IPS-20b (cell line): ENCODE measurements around the gene IL13RA1.
"Not testable (repeated sequence)": the region's sequence is repeated elsewhere in the genome, so short reads cannot be mapped to it uniquely, and the experiment has no call there.

ENCODE experiments used
- H3K27ac ChIP-seq: one replicate; pipeline ENCODE4 v1.5.1; 2013; ENCODE audit warnings: low read length
- H3K27me3 ChIP-seq: 2 replicates; pipeline ENCODE4 v1.6.1; 2013; ENCODE audit warnings: mild to moderate bottlenecking, low read length, inconsistent platforms; ENCODE audit not compliant: insufficient read depth
- H3K36me3 ChIP-seq: 2 replicates; pipeline ENCODE4 v1.6.1; 2013; ENCODE audit warnings: low read depth, mild to moderate bottlenecking, inconsistent platforms, low read length, moderate library complexity; ENCODE audit not compliant: insufficient read depth
- H3K4me1 ChIP-seq: 2 replicates; pipeline ENCODE4 v1.6.1; 2013; ENCODE audit warnings: mild to moderate bottlenecking, control low read depth, inconsistent platforms, low read length, moderate library complexity; ENCODE audit not compliant: insufficient read depth
- H3K4me3 ChIP-seq: 2 replicates; pipeline ENCODE4 v1.5.1; 2013; ENCODE audit warnings: mild to moderate bottlenecking, low read length, inconsistent platforms
- H3K9ac ChIP-seq: 2 replicates; pipeline ENCODE4 v1.6.1; 2013; ENCODE audit warnings: low read depth, mild to moderate bottlenecking, inconsistent platforms, low read length, moderate library complexity
- H3K9me3 ChIP-seq: 2 replicates; pipeline ENCODE4 v1.6.1; 2013; ENCODE audit warnings: mild to moderate bottlenecking, low read depth, low read length, inconsistent platforms; ENCODE audit not compliant: insufficient read depth

IL13RA1 gene

GRCh38 chrX:118795528-118796280, 68.3 kb downstream of the IL13RA1 start:
- H3K27me3 ChIP-seq = no peaks in the 10 kb centered on the region
- no peak overlapping the region for H3K27ac ChIP-seq
- no peak overlapping the region for H3K9ac ChIP-seq
- no peak overlapping the region for H3K4me3 ChIP-seq
- no peaks in the 10 kb centered on the region for H3K36me3 ChIP-seq
- H3K4me1 ChIP-seq = peaks cover 3% of the 10 kb centered on the region; the same call in 1 of the 2 replicates
- H3K9me3 ChIP-seq = no peaks in the 10 kb centered on the region

DNA sequence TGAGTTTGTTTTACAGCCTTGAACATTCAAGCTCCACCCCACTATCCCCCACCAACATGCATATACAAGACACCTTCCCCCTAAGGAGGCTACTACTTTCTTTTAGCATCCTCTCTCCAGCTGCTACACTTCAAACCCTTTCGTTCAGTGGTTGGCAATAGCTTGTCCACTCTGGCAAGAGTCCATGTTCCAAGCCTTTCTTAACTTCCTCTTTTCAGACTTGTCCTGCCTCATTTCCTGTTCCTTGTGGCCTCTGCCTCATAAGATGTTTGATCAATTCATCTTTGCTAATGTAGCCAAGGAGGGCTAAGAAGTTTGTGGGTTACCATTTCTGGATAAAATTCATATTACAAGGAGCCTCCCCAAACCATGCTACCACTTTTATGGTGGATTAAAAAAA, 75.5 kb downstream of the IL13RA1 start:
- H3K4me1 ChIP-seq = no peaks in the 10 kb centered on the region
- H3K9ac ChIP-seq = no peak overlapping the region
- H3K36me3 ChIP-seq = no peaks in the 10 kb centered on the region
- H3K4me3 ChIP-seq = no peak overlapping the region
- H3K9me3 ChIP-seq = no peaks in the 10 kb centered on the region; the same call in 1 of the 2 replicates
- no peaks in the 10 kb centered on the region for H3K27me3 ChIP-seq
- no peak overlapping the region for H3K27ac ChIP-seq

DNA sequence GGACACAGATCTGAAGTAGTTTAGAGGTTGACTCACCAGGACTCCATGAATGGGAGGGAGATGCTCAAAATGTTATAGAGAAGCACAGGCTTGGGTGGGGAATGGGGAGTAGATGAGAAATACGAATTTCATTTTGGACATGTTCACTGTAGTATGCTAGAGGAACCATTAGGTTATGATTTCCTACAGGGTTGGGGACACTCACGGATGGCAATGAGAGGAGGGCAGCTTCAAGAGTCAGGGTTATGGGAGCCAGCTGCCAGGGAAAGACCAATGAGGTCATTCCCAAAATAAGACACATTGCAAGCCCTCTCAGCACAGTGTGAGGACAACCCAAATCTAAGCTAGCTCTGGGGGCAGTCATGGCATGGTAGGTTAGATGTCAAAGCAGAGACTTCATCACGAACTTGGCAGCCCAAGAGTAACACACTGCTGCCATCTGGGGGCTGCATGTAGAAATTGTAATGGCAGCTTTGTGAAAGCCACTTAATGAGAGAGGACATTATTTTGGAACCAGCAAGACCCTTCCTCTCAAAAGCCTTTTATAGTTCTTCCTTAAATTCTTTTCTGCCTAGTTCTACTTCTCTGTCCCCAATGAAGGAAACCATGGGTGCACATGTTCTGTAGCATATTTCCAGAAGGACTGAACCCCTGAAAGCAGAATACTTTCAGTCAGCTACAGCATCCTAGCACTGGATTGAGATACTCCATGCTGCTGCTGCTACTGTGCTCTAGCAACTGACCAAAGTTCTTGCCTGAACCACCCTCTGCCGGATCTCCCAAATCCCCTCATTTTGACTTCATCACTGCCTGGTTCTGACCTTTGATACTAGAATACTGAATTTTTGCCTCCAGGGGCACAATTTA, 80.0 kb downstream of the IL13RA1 start:
- Histone ChIP-seq H3K36me3 (no peaks in the 10 kb centered on the region), H3K9ac (no peak overlapping the region), H3K27me3 (no peaks in the 10 kb centered on the region), H3K4me3 (no peak overlapping the region), H3K4me1 (no peaks in the 10 kb centered on the region), H3K27ac (no peak overlapping the region), H3K9me3 (no peaks in the 10 kb centered on the region; the same call in 1 of the 2 replicates)

DNA sequence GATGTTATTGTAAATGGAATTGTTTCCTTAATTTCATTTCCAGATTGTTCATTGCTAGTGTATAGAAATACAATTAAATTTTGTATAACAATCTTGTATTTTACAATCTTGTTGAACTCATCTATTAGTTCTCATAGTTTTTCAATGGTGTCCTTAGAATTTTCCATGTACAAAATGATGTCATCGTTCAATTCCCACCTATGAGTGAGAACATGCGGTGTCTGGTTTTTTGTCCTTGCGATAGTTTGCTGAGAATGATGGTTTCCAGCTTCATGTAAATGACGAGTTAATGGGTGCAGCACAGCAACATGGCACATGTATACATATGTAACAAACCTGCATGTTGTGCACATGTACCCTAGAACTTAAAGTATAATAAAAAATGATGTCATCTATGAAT, 89.9 kb downstream of the IL13RA1 start:
- H3K27ac ChIP-seq, H3K9ac ChIP-seq, H3K9me3 ChIP-seq, H3K4me3 ChIP-seq, H3K36me3 ChIP-seq, H3K4me1 ChIP-seq: not testable (repeated sequence)
- H3K27me3 ChIP-seq = peaks cover 20% of the 10 kb centered on the region

GRCh38 chrX:118823263-118824172, 96.1 kb downstream of the IL13RA1 start, which contains the start of gene ZCCHC12:
TSS of gene ZCCHC12 (plus strand) at chrX:118823824. CDS start at chrX:118825245, 1,421 bp downstream.
- no peak within 1 kb of the TSS for H3K9ac ChIP-seq
- peak within 1 kb of the TSS; percentile 57; the same call in 1 of the 2 replicates for H3K4me3 ChIP-seq
- H3K9me3 ChIP-seq = no peaks in the 10 kb centered on the region
- H3K27me3 ChIP-seq = peaks cover 81% of the 10 kb centered on the region
- H3K4me1 ChIP-seq = peaks cover 5% of the 10 kb centered on the region; the same call in 1 of the 2 replicates
- H3K36me3 ChIP-seq = no peaks in the 10 kb centered on the region
- no peak within 1 kb of the TSS for H3K27ac ChIP-seq

DNA sequence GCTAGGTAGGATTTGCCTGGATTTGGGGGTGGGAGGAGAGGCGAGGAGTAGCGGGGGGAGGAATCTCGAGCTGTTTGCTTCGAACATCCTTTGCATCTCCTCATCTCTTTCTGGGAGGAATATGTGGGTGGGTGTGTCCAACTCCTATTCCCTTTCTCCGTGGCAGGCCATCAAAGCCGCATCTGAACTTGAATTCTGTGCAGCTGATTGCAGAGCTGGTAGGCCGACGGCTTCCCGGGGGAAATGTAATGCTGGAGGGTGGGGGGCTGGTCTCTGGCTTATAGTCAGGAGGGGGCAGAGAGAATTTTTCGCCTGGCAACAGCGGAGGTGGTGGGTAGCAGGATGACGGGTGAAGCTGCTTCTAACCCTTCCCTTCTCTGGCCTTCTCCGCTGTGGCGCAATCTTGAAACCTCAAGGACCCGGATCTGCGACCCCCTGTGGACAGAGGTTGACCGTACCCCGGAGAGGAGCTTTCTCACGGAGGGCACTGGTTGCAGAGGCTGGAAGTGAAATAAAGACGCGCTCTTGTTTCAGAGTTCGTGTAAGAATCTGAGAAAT, 96.8 kb downstream of the IL13RA1 start:
- Histone ChIP-seq H3K4me1 (peaks cover 5% of the 10 kb centered on the region; the same call in 1 of the 2 replicates), H3K9ac (no peak overlapping the region), H3K27me3 (peaks cover 88% of the 10 kb centered on the region), H3K36me3 (no peaks in the 10 kb centered on the region), H3K9me3 (no peaks in the 10 kb centered on the region), H3K4me3 (peak overlapping the region; percentile 57; the same call in 1 of the 2 replicates), H3K27ac (no peak overlapping the region)

DNA sequence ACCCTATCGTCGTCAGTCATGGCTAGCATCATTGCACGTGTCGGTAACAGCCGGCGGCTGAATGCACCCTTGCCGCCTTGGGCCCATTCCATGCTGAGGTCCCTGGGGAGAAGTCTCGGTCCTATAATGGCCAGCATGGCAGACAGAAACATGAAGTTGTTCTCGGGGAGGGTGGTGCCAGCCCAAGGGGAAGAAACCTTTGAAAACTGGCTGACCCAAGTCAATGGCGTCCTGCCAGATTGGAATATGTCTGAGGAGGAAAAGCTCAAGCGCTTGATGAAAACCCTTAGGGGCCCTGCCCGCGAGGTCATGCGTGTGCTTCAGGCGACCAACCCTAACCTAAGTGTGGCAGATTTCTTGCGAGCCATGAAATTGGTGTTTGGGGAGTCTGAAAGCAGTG, 97.8 kb downstream of the IL13RA1 start:
- peaks cover 97% of the 10 kb centered on the region for H3K27me3 ChIP-seq
- H3K9me3 ChIP-seq = no peaks in the 10 kb centered on the region
- H3K36me3 ChIP-seq = no peaks in the 10 kb centered on the region
- peaks cover 5% of the 10 kb centered on the region; the same call in 1 of the 2 replicates for H3K4me1 ChIP-seq
- H3K27ac ChIP-seq = no peak overlapping the region
- peak overlapping the region; percentile 57; the same call in 1 of the 2 replicates for H3K4me3 ChIP-seq
- no peak overlapping the region for H3K9ac ChIP-seq

DNA sequence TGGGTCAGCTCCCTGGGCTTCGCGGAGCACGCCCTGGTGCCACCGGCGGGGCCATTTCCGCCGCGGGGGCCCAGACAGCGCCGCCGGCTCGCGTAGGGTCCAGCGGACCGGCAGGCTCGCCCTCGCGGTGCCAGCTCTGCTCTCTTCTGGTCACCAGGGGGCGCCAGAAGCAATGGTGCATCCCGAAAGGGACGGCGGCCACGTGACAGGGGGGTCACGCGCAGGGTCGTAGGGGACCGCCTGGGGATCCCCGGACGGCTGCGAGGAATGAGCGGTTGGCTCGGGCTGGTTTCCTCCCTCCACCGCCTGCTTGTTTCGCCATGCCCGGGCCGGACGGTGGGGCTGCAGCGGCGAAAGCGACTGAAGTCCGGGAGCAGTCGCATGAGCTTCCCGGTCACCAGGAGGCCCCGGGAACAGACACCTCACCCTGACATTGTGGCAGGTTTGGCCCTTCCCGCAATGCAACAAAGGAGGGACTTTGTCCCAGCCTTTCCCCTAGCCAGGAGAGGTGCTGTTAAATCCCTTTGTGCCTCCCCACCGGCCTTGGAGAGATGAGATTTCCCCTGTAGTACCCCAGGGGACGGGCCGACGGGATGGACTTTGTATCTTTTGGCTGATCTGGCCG, 112.0 kb downstream of the IL13RA1 start:
- Histone ChIP-seq H3K27ac (no peak overlapping the region), H3K36me3 (no peaks in the 10 kb centered on the region), H3K4me1 (no peaks in the 10 kb centered on the region), H3K4me3 (peak overlapping the region; percentile 69), H3K27me3 (peaks cover 25% of the 10 kb centered on the region), H3K9ac (peak overlapping the region; percentile 71; the same call in 1 of the 2 replicates), H3K9me3 (no peaks in the 10 kb centered on the region)
